Activated effector memory CD4-positive, alpha-beta T cell treated with anti-CD3 and anti-CD28 coated beads, Interleukin-2, amount 50 U/mL, for 16 hours (primary cell): ENCODE data around the gene PTPRD.

Source experiments
- DNase-seq: peaks from one replicate; pipeline ENCODE4 v3.0.0-alpha.2; 2020

PTPRD gene

GRCh38 chr9:9847750-9848149 lies 765.1 kb downstream of the PTPRD start:
- no peak for DNase-seq

- no peak for DNase-seq
Measured at GRCh38 chr9:9846557-9846956, 766.2 kb downstream of the PTPRD start.

- no peak for DNase-seq
Measured at GRCh38 chr9:9820436-9820835, 792.4 kb downstream of the PTPRD start.

- DNase-seq: no peak
Measured at GRCh38 chr9:9819886-9820285, 792.9 kb downstream of the PTPRD start.

GRCh38 chr9:9817176-9817575 lies 795.6 kb downstream of the PTPRD start:
- DNase-seq: no peak

GRCh38 chr9:9804109-9804508 lies 808.7 kb downstream of the PTPRD start:
- no peak for DNase-seq

GRCh38 chr9:9799287-9799686 lies 813.5 kb downstream of the PTPRD start:
- DNase-seq: no peak

GRCh38 chr9:9792144-9792857 lies 820.5 kb downstream of the PTPRD start:
- DNase-seq: no peak

- DNase-seq: no peak
Measured at GRCh38 chr9:9791611-9792010, 821.2 kb downstream of the PTPRD start.

- no peak for DNase-seq
Measured at GRCh38 chr9:9790216-9790872, 822.5 kb downstream of the PTPRD start.

- no peak for DNase-seq
Measured at GRCh38 chr9:9783711-9784110, 829.1 kb downstream of the PTPRD start.

- DNase-seq: no peak
Measured at GRCh38 chr9:9783211-9783610, 829.6 kb downstream of the PTPRD start.

GRCh38 chr9:9778293-9778692 lies 834.5 kb downstream of the PTPRD start:
- no peak for DNase-seq

- no peak for DNase-seq
Measured at GRCh38 chr9:9774471-9774870, 838.3 kb downstream of the PTPRD start.

GRCh38 chr9:9771314-9771713 lies 841.5 kb downstream of the PTPRD start:
- no peak for DNase-seq

GRCh38 chr9:9764821-9765220 lies 848.0 kb downstream of the PTPRD start:
- no peak for DNase-seq

GRCh38 chr9:9754186-9754585 lies 858.6 kb downstream of the PTPRD start:
- DNase-seq: no peak

GRCh38 chr9:9753266-9753665 lies 859.5 kb downstream of the PTPRD start:
- no peak for DNase-seq

GRCh38 chr9:9752722-9753121 lies 860.1 kb downstream of the PTPRD start:
- DNase-seq: no peak

GRCh38 chr9:9751996-9752395 lies 860.8 kb downstream of the PTPRD start:
- no peak for DNase-seq

GRCh38 chr9:9750719-9751118 lies 862.1 kb downstream of the PTPRD start:
- no peak for DNase-seq

GRCh38 chr9:9749591-9749990 lies 863.2 kb downstream of the PTPRD start:
- DNase-seq: no peak

GRCh38 chr9:9747787-9748186 lies 865.0 kb downstream of the PTPRD start:
- no peak for DNase-seq

GRCh38 chr9:9746826-9747225 lies 866.0 kb downstream of the PTPRD start:
- no peak for DNase-seq

- DNase-seq: no peak
Measured at GRCh38 chr9:9743822-9744221, 869.0 kb downstream of the PTPRD start.
